HCT116 (cell line): ENCODE data around the gene TCEA3. TPM values are rescaled to one million over a fixed set of nuclear protein-coding genes. Genes with fewer than 3 reads are reported as not detected.

Experiments
- ATAC-seq: fragments of 200-7000 bp; cut with Tn5 transposase; 2 replicates; pipeline ENCODE4 v1.9.1; 2020; ENCODE audit warnings: mild to moderate bottlenecking, moderate library complexity
- BruUV-seq: library from RNA; stranded (reverse); fragments of 400-500 nt; replicated peaks from 2 replicates; lab custom pipeline; 2021; lab: Mats Ljungman, UMichigan
- CTCF ChIA-PET: fragments of 300-600 bp; sonication (Branson Sonifier 250); formaldehyde crosslinking; loops from one replicate; lab custom pipeline; 2021; ENCODE audit warnings: antibody characterized with exemption; lab: Charles Lee
- POLR2A ChIA-PET: fragments of 300-600, 350-600 bp; sonication (Branson Sonifier 250); formaldehyde crosslinking; loops from one replicate; lab custom pipeline; 2021; ENCODE audit warnings: antibody characterized with exemption; lab: Charles Lee
- RAD21 ChIA-PET, 2 experiments: fragments of 300-600 bp; sonication (Branson Sonifier 250); formaldehyde crosslinking; loops; one replicate each; lab custom pipeline; 2023; ENCODE audit warnings: low total read pairs in 2 of 2; ENCODE audit not compliant: uncharacterized antibody in 2 of 2, unreplicated experiment in 2 of 2, low non-redundant PET in 1 of 2; lab: Charles Lee
- DNase-seq: peaks from one replicate; pipeline ENCODE4 v3.0.0-alpha.2; 2010; ENCODE audit warnings: low read depth, low spot score
- H2AFZ ChIP-seq: fragments of 200-600 bp; shearing (Covaris generic), sonication (generic); 2 replicates; pipeline ENCODE4 v1.6.1; 2017; ENCODE audit warnings: low read depth, mixed run types, mixed read lengths, antibody characterized with exemption, low read length; ENCODE audit not compliant: poor library complexity, severe bottlenecking
- H3K27ac ChIP-seq: 2 replicates; pipeline ENCODE4 v1.5.1; 2012; ENCODE audit warnings: low read depth, low read length
- H3K27me3 ChIP-seq: fragments of 200-600 bp; sonication (generic); 2 replicates; pipeline ENCODE4 v1.6.1; 2016; ENCODE audit warnings: mixed run types, low read length, mixed read lengths; ENCODE audit not compliant: insufficient read depth
- H3K36me3 ChIP-seq, 2 experiments: fragments of 200-500 bp in 1 of 2; fragments of 200-600 bp in 1 of 2; sonication (Bioruptor generic) in 1 of 2; sonication (generic) in 1 of 2; 2 replicates each; pipeline versions ENCODE4 v1.5.1 to v1.6.1; 2014 to 2016; ENCODE audit warnings: low read length in 2 of 2, inconsistent platforms in 1 of 2, mixed read lengths in 1 of 2, mixed run types in 1 of 2; ENCODE audit not compliant: insufficient read depth in 2 of 2, control insufficient read depth in 1 of 2
- H3K4me1 ChIP-seq, 2 experiments: fragments of 200-600 bp in 1 of 2; sonication (generic) in 1 of 2; 2 replicates each; pipeline versions ENCODE4 v1.5.1 to v1.6.1; 2012 to 2017; ENCODE audit warnings: low read length in 2 of 2, inconsistent platforms in 1 of 2, mild to moderate bottlenecking in 1 of 2, mixed read lengths in 1 of 2, mixed run types in 1 of 2, moderate library complexity in 1 of 2; ENCODE audit not compliant: insufficient read depth in 2 of 2, control insufficient read depth in 1 of 2
- H3K4me2 ChIP-seq: fragments of 200-600 bp; sonication (generic); 2 replicates; pipeline ENCODE4 v1.6.1; 2017; ENCODE audit warnings: mixed run types, low read length, mixed read lengths
- H3K4me3 ChIP-seq, 2 experiments: fragments of 200-600 bp in 1 of 2; sonication (generic) in 1 of 2; replicated peaks in 1 of 2; 2 replicates each; pipeline ENCODE4 v1.5.1; 2011 to 2016; ENCODE audit warnings: low read length in 2 of 2, control low read depth in 1 of 2, low read depth in 1 of 2, mild to moderate bottlenecking in 1 of 2, mixed read lengths in 1 of 2, mixed run types in 1 of 2
- H3K79me2 ChIP-seq: fragments of 200-600 bp; sonication (generic); 2 replicates; pipeline ENCODE4 v1.6.1; 2017; ENCODE audit warnings: mild to moderate bottlenecking, mixed run types, low read length, moderate library complexity, mixed read lengths; ENCODE audit not compliant: insufficient read depth
- H3K9ac ChIP-seq: fragments of 200-600 bp; sonication (generic); 2 replicates; pipeline ENCODE4 v1.6.1; 2016; ENCODE audit warnings: low read length, mixed read lengths
- H3K9me2 ChIP-seq: fragments of 200-600 bp; sonication (generic), shearing (Covaris generic); 2 replicates; pipeline ENCODE4 v1.6.1; 2017; ENCODE audit warnings: mixed run types, mild to moderate bottlenecking, moderate library complexity; ENCODE audit not compliant: insufficient read depth
- H3K9me3 ChIP-seq, 2 experiments: fragments of 200-500 bp in 1 of 2; fragments of 200-600 bp in 1 of 2; sonication (Bioruptor generic) in 1 of 2; sonication (generic) in 1 of 2; 2 replicates each; pipeline ENCODE4 v1.6.1; 2014 to 2017; ENCODE audit warnings: low read length in 2 of 2, mixed read lengths in 2 of 2, inconsistent platforms in 1 of 2, low read depth in 1 of 2, mild to moderate bottlenecking in 1 of 2, mixed run types in 1 of 2, moderate library complexity in 1 of 2; ENCODE audit not compliant: control insufficient read depth in 1 of 2, insufficient read depth in 1 of 2
- H4K20me1 ChIP-seq: fragments of 200-600 bp; sonication (generic), shearing (Covaris generic); 2 replicates; pipeline ENCODE4 v1.6.1; 2017; ENCODE audit warnings: mixed run types, mild to moderate bottlenecking, moderate library complexity; ENCODE audit not compliant: insufficient read depth
- ATF3 ChIP-seq: IDR thresholded peaks from 2 replicates; pipeline ENCODE4 v1.6.1; 2012
- CEBPB ChIP-seq: IDR thresholded peaks from 2 replicates; pipeline ENCODE4 v1.6.1; 2012; ENCODE audit warnings: low read depth
- EGR1 ChIP-seq: IDR thresholded peaks from 2 replicates; pipeline ENCODE4 v1.6.1; 2012; ENCODE audit warnings: low read depth
- ELF1 ChIP-seq: IDR thresholded peaks from 2 replicates; pipeline ENCODE4 v1.6.1; 2012; ENCODE audit warnings: low read depth, borderline replicate concordance
- EZH2 ChIP-seq: fragments of 200-600 bp; sonication (generic); IDR thresholded peaks from 2 replicates; pipeline ENCODE4 v1.6.1; 2017; ENCODE audit warnings: antibody characterized with exemption, mixed run types
- EZH2phosphoT487 ChIP-seq: fragments of 200-600 bp; IDR thresholded peaks from 2 replicates; pipeline ENCODE4 v1.6.1; 2018; ENCODE audit warnings: antibody characterized with exemption, borderline replicate concordance
- POLR2A ChIP-seq: IDR thresholded peaks from 2 replicates; pipeline ENCODE4 v1.7.0; 2011; ENCODE audit warnings: borderline replicate concordance; ENCODE audit not compliant: insufficient read depth, insufficient read length; ENCODE audit errors: extremely low read depth
- POLR2AphosphoS5 ChIP-seq: IDR thresholded peaks from 2 replicates; pipeline ENCODE4 v1.6.1; 2011; ENCODE audit warnings: mild to moderate bottlenecking, low read depth, low read length, moderate library complexity
- RAD21 ChIP-seq: IDR thresholded peaks from 2 replicates; pipeline ENCODE4 v1.6.1; 2012; ENCODE audit warnings: low read depth, mild to moderate bottlenecking
- REST ChIP-seq: IDR thresholded peaks from 2 replicates; pipeline ENCODE4 v1.6.1; 2012; ENCODE audit warnings: low read depth
- SIN3A ChIP-seq: IDR thresholded peaks from 2 replicates; pipeline ENCODE4 v1.6.1; 2012; ENCODE audit warnings: low read depth
- SP1 ChIP-seq: IDR thresholded peaks from 2 replicates; pipeline ENCODE4 v1.6.1; 2012; ENCODE audit warnings: low read depth
- SRF ChIP-seq: IDR thresholded peaks from 2 replicates; pipeline ENCODE4 v1.6.1; 2012; ENCODE audit warnings: low read depth
- TCF7L2 ChIP-seq: IDR thresholded peaks from 2 replicates; pipeline ENCODE4 v1.7.0; 2011; ENCODE audit warnings: borderline replicate concordance, inconsistent platforms; ENCODE audit not compliant: insufficient read depth, insufficient read length; ENCODE audit errors: extremely low read depth
- ZBTB33 ChIP-seq: IDR thresholded peaks from 2 replicates; pipeline ENCODE4 v1.6.1; 2011; ENCODE audit warnings: mild to moderate bottlenecking, low read length, moderate library complexity; ENCODE audit not compliant: insufficient replicate concordance; ENCODE audit errors: extremely low read depth
- ZFX ChIP-seq: fragments of 450-650 bp; IDR thresholded peaks from 2 replicates; pipeline ENCODE4 v1.6.1; 2017
- intact Hi-C: fragments of 100-400 bp; cut with micrococcal nuclease; formaldehyde crosslinking; loops from 2 replicates; pipeline ENCODE4 v1.10.0; 2022
- total RNA-seq: library from RNA; stranded (reverse); gene quantifications from one replicate; pipeline ENCODE4 v1.2.1, GENCODE V29; 2021; ENCODE audit not compliant: unreplicated experiment

Gene TCEA3
- total RNA-seq, 1 experiment from 2014 or later, result 3.7 TPM

- Histone ChIP-seq H2AFZ (no peak overlapping the region), H3K9me3 (no peaks in the 10 kb centered on the region), H3K27ac (no peak overlapping the region), H3K4me2 (peak overlapping the region; percentile 90), H3K27me3 (no peaks in the 10 kb centered on the region), H3K79me2 (peaks cover 69% of the 10 kb centered on the region), H3K4me3 (peak overlapping the region; percentile 71 to 76), H3K9ac (peak overlapping the region; percentile 85), H3K9me2 (no peaks in the 10 kb centered on the region), H4K20me1 (peaks cover 58% of the 10 kb centered on the region), H3K4me1 (peaks cover 11 to 45% of the 10 kb centered on the region in 2 experiments), H3K36me3 (peaks cover 9 to 28% of the 10 kb centered on the region in 2 experiments)
- BruUV-seq, result no TSS peak
- ATAC-seq (no peak), DNase-seq (no peak)
- intact Hi-C loops, result loop anchor here (10.0 kb wide), 1 partner anchor 193 kb away; the partner anchor contains the start of gene E2F2
- RAD21 ChIA-PET, result no interaction called here
- TF ChIP-seq SRF (no peak), SP1 (no peak), SIN3A (no peak), ATF3 (no peak), CEBPB (no peak), REST (no peak), TCF7L2 (no peak), ZFX (no peak), EGR1 (no peak), RAD21 (no peak), POLR2AphosphoS5 (no peak), ZBTB33 (no peak), EZH2 (no peak), POLR2A (no peak), ELF1 (no peak), EZH2phosphoT487 (no peak)
- POLR2A ChIA-PET, result interaction anchor here (1.3 kb wide), 1 partner anchor 35 kb away, joined by 3 read pairs; no protein-coding TSS in a partner anchor
- CTCF ChIA-PET, result no interaction called here
Measured at GRCh38 chr1:23341931-23342692, 82.4 kb downstream of the TCEA3 start.
